ENCODE results near the gene EVC.

EVC gene

GRCh38 chr4:5710961-5711478 lies at the start of gene EVC:
EVC (plus strand) TSS chr4:5711201; CDS start chr4:5711381, 180 bp downstream.
- DNase-seq, result no peak

- DNase-seq, result no peak
Observed at GRCh38 chr4:5661237-5661636, 49.8 kb upstream of the EVC start.

GRCh38 chr4:5662555-5662954 lies 48.4 kb upstream of the EVC start:
- no peak for DNase-seq

- DNase-seq, result no peak
Observed at GRCh38 chr4:5664778-5665177, 46.2 kb upstream of the EVC start.

- no peak for DNase-seq
Observed at GRCh38 chr4:5666741-5667140, 44.3 kb upstream of the EVC start.

- DNase-seq, result no peak
Observed at GRCh38 chr4:5676763-5677162, 34.2 kb upstream of the EVC start.

- no peak for DNase-seq
Observed at GRCh38 chr4:5678977-5679376, 32.0 kb upstream of the EVC start.

- DNase-seq, result no peak
Observed at GRCh38 chr4:5683566-5683965, 27.4 kb upstream of the EVC start.

GRCh38 chr4:5685296-5685695 lies 25.7 kb upstream of the EVC start:
- no peak for DNase-seq

GRCh38 chr4:5686338-5686737 lies 24.7 kb upstream of the EVC start:
- no peak for DNase-seq

- DNase-seq, result no peak
Observed at GRCh38 chr4:5689065-5689464, 21.9 kb upstream of the EVC start.

GRCh38 chr4:5691491-5692132 lies 19.4 kb upstream of the EVC start:
- no peak for DNase-seq

GRCh38 chr4:5693871-5694270 lies 17.1 kb upstream of the EVC start:
- no peak for DNase-seq

- no peak for DNase-seq
Observed at GRCh38 chr4:5696341-5696740, 14.7 kb upstream of the EVC start.

GRCh38 chr4:5700459-5700858 lies 10.5 kb upstream of the EVC start:
- DNase-seq, result no peak

GRCh38 chr4:5701971-5702370 lies 9.0 kb upstream of the EVC start:
- DNase-seq, result no peak

- no peak for DNase-seq
Observed at GRCh38 chr4:5703831-5704230, 7.2 kb upstream of the EVC start.

- no peak for DNase-seq
Observed at GRCh38 chr4:5704276-5704675, 6.7 kb upstream of the EVC start.

GRCh38 chr4:5705647-5706320 lies 5.2 kb upstream of the EVC start:
- DNase-seq, result no peak

GRCh38 chr4:5706486-5707290 lies 4.3 kb upstream of the EVC start:
- DNase-seq, result no peak

GRCh38 chr4:5707366-5707765 lies 3.6 kb upstream of the EVC start:
- DNase-seq, result no peak

GRCh38 chr4:5707778-5708448 lies 3.1 kb upstream of the EVC start:
- no peak for DNase-seq

All from MV-4-11 (cell line).